HG02970 (cell line): Measurements from ENCODE around the gene GNB5.
A peak's percentile ranks its signal among the peaks of the same experiment; 100 is the strongest.

ENCODE experiments used
- ATAC-seq: cut with Tn5 transposase; IDR thresholded peaks from one replicate; pipeline ENCODE4 v1.9.1; 2021; ENCODE audit warnings: mild to moderate bottlenecking, moderate library complexity, moderate number of reproducible peaks; ENCODE audit not compliant: unreplicated experiment, low FRiP score

Gene GNB5

GRCh38 chr15:52115598-52116427 is 75.4 kb downstream of the GNB5 start:
- no peak for ATAC-seq

GRCh38 chr15:52114261-52115055 is 76.7 kb downstream of the GNB5 start:
- ATAC-seq: no peak

GRCh38 chr15:52113708-52114107 is 77.5 kb downstream of the GNB5 start:
- no peak for ATAC-seq

GRCh38 chr15:52113235-52113634 is 78.0 kb downstream of the GNB5 start:
- ATAC-seq: no peak

- ATAC-seq: peak; percentile 36
Observed at GRCh38 chr15:52112203-52112750, 78.9 kb downstream of the GNB5 start.

- no peak for ATAC-seq
Observed at GRCh38 chr15:52111517-52112202, 79.5 kb downstream of the GNB5 start.

- ATAC-seq: no peak
Observed at GRCh38 chr15:52109559-52110451, 81.4 kb downstream of the GNB5 start.

GRCh38 chr15:52107238-52107637 is 84.0 kb downstream of the GNB5 start:
- ATAC-seq: no peak

- no peak for ATAC-seq
Observed at GRCh38 chr15:52106641-52107040, 84.6 kb downstream of the GNB5 start.

- ATAC-seq: no peak
Observed at GRCh38 chr15:52105846-52106245, 85.3 kb downstream of the GNB5 start.

GRCh38 chr15:52104532-52105004 is 86.6 kb downstream of the GNB5 start:
- no peak for ATAC-seq

- ATAC-seq: no peak
Observed at GRCh38 chr15:52103217-52104207, 87.7 kb downstream of the GNB5 start.

GRCh38 chr15:52102463-52102862 is 88.7 kb downstream of the GNB5 start:
- ATAC-seq: no peak

- ATAC-seq: no peak
Observed at GRCh38 chr15:52101542-52102323, 89.5 kb downstream of the GNB5 start.

GRCh38 chr15:52100807-52101442 is 90.3 kb downstream of the GNB5 start:
- ATAC-seq: no peak

GRCh38 chr15:52099651-52100272 is 91.4 kb downstream of the GNB5 start:
- no peak for ATAC-seq

- ATAC-seq: no peak
Observed at GRCh38 chr15:52098323-52098722, 92.9 kb downstream of the GNB5 start.
